ENCODE results near the gene FYN.
A peak's percentile ranks its signal among the peaks of the same experiment; 100 is the strongest.
"Not testable (repeated sequence)": the region's sequence is repeated elsewhere in the genome, so short reads cannot be mapped to it uniquely, and the experiment has no call there.

FYN gene

DNA sequence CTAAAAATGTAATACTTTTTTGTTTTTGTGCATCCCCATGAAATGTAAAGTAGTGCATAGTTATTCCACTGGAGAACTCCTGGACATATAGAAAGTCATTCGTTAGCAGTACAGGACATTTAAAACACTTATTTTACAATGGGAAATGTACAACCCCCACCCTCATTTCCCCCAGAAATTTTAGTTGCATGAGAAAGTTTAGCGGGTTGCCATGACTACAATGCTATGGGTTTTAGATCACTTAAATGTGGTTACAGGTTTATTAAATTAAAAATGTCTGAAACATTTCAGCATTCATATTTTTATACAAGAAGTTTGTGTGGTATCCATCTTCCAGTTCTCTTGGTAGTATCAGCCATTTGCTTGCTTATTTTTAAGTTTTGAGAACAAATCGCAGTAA, 212.7 kb downstream of the FYN start:
- ATAC-seq = no peak

GRCh38 chr6:111658462-111659154, 214.6 kb downstream of the FYN start:
- DNase-seq = no peak
- no peak for ATAC-seq

More for the DNA sequence above, 212.7 kb downstream of the FYN start:
- DNase-seq = no peak

- DNase-seq (no peak), ATAC-seq (no peak)
These were observed 216.1 kb downstream of the FYN start for GRCh38 chr6:111657146-111657545.

- no peak for ATAC-seq
- DNase-seq = no peak
These were observed 219.3 kb downstream of the FYN start for GRCh38 chr6:111653979-111654378.

DNA sequence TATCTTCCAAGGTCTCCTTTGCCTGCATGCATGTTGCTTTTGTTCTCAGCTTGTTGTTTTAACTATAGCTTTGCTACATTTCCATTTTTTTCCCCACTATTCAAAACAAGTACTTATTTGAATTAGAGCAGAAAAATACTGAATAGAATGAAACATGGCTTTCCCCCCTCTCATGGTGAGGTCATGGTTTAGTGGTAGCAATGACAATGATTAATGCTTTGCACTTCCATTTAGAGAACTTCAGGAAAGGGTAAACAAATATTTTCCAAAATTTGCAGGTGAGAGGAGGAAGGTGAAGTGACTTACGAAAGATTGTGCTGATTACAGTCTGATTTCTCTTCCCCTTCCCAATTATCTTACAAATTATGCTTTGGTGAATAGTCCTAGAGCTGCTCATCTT, 219.8 kb downstream of the FYN start:
- DNase-seq = no peak
- no peak for ATAC-seq

GRCh38 chr6:111652156-111652555, 221.1 kb downstream of the FYN start:
- ATAC-seq = no peak

DNA sequence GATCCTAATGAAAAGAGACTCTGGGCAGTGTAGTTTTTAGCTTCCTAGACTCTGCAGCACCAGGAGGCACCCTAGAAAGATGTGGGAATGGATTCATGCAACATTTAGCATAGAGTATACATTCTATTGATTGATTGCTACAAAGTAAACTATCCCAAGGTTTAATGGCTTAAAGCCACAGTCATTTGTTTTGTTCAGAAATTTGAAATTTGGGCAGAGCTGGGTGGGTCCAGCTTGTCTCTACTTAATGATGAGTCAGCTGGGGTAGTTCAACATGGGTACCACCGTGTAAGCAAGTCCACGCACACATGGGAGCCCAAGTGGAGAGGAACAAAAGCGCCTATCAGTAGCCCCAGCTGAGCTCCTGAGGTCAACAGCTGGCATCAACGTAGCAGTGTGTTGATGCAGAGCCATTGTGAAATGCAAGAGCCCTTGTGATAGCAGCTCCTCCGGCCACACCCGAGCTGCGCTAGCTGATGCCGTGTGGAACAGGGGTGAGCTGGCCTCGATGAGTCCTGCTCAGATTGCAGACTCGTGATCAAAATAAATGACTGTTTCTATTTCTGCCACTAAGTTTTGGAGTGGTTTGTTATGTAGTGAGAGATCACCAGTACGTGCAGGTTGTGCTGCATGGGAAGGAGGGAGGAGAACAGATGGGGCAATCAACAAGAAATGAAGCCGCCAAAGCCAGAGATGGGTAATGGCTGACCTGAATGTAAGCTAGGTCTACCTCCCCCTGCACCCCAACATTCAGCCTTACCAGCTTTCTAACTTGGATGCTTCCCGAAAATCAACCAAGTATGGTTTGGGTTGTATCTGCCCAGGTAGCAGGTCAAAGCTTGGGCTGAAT, 221.8 kb downstream of the FYN start:
- ATAC-seq = no peak
- no peak for DNase-seq

More at GRCh38 chr6:111652156-111652555, 221.1 kb downstream of the FYN start:
- no peak for DNase-seq

- no peak for ATAC-seq
These were observed 223.2 kb downstream of the FYN start for GRCh38 chr6:111650049-111650448.

GRCh38 chr6:111648100-111648499, 225.2 kb downstream of the FYN start:
- DNase-seq (no peak), ATAC-seq (no peak)

More at GRCh38 chr6:111650049-111650448, 223.2 kb downstream of the FYN start:
- DNase-seq = no peak

- DNase-seq (no peak), ATAC-seq (no peak)
These were observed 226.3 kb downstream of the FYN start for GRCh38 chr6:111646942-111647341.

DNA sequence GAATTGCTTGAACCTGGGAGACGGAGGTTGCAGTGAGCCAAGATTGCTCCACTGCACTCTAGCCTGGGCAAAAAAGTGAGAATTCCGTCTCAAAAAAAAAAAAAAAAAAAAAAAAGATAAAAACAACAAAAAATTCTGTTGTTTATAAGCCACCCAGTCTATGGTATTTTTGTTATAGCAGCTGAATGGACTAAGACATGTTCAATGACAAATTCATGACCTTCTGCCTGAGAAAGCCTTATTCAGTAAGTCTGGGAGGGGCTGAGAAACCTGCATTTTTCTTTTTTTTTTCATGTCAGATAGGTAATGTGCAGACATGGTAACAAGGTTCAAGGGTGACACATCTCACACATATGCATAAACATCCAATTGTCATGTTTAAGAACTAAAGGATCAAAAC, 227.2 kb downstream of the FYN start:
- DNase-seq (no peak), ATAC-seq (no peak)

- no peak for DNase-seq
- no peak for ATAC-seq
These were observed 228.3 kb downstream of the FYN start for GRCh38 chr6:111644893-111645430.

DNA sequence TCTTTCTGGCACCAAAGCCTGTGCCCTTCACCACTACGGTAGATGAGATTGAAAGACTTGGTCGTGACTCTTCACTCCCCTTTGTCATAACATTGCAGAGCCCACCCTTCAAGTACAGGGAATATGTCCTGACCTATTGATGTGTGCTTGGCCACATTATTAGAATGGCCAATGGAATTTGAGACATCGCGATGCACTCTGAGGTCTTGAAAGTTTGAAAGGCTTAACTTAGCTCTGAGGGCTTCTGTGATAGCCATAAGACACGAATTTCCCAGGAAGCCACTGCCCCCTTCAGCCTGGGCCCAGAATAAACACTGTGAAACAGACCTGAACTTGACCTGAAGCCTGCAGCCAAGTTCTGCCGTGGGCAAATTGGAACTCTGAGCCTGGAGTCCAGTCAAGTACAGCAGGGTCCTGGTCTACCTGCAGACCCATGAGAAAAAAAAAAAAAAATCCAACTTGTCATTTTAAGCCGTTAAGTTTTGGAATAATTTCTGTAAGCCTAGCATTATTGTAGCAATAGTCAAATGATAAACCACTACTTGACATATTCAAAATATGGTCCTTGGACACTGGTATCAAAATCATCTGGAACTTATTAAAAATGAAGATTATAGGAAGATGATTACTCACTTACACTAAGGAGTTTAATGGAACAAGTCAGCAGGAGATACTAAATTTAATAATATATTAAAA, 230.6 kb downstream of the FYN start:
- DNase-seq (peak; percentile 41), ATAC-seq (no peak)

DNA sequence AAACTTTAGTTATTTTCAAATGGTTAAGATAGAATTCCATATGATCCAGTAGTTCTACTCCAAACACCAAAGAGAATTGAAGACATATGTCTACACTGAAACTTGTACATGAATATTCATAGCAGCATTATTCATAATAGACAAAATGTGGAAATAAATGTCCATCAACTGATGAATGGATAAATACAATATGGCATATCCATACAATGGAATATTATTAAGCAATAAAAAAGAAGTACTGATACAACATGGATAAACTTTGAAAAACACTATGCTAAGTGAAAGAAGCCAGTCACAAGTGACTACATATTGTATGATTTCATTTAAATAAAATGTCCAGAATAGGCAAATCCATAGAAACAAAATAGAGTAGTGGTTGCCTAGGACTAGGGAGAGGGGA, 234.0 kb downstream of the FYN start:
- ATAC-seq (no peak), DNase-seq (no peak)

DNA sequence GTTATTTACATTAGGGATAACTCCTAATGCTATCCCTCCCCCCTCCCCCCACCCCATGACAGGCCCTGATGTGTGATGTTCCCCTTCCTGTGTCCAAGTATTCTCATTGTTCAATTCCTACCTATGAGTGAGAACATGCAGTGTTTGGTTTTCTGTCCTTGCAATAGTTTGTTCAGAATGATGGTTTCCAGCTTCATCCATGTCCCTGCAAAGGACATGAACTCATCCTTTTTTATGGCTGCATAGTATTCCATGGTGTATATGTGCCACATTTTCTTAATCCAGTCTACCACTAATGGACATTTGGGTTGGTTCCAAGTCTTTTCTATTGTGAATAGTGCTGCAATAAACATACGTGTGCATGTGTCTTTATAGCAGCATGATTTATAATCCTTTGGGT, 238.3 kb downstream of the FYN start:
- DNase-seq, ATAC-seq: not testable (repeated sequence)

- DNase-seq (no peak), ATAC-seq (no peak)
These were observed 239.4 kb downstream of the FYN start for GRCh38 chr6:111633822-111634221.

- DNase-seq (no peak), ATAC-seq (no peak)
These were observed 240.6 kb downstream of the FYN start for GRCh38 chr6:111632468-111633247.

DNA sequence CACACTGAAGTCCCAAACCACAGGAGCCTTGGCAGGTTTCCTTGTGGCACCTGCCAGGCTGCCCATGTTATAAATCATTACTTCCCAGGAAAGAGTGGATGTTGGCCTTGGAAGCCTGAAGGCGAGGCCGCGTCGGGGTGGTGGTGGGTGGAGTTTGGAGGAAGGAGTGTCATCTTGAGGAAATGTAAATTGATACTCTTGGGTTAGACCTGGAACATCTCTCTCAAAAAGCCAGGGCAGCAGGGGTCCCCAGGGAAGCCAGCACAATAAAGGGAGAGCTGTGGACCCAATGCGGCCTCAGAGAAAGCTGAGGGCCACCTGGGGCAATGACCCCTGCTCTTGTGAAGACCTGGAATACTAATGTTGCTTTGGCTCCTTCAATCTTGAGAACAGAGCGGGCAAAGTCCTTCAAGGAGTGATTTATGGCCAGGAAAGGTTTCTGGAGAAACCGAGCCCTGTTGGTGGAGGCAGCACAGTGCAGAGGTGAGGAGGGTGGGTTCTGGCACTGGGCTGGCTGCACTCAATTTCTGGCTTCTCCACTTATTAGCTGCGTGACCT, 241.3 kb downstream of the FYN start:
- no peak for DNase-seq
- ATAC-seq = no peak

DNA sequence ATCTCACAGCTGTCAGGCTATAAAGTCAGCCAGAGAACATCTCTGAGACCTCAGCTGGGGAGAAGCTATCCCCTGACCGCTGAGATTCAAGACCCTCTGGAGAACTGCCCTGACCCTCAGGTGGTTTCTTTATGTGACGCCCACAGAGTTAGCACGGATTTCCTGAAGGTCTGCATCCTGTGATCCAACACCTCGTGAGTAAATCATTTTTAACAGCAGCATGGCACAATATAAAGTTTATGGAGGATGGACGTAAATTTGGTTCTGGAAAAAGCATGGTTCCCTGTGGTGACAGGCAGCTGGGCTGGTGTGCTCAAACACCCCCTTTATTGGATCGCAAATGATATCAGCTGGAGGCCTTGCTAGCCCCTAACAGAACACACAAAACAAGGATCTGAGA, 242.2 kb downstream of the FYN start:
- ATAC-seq (no peak), DNase-seq (no peak)

DNA sequence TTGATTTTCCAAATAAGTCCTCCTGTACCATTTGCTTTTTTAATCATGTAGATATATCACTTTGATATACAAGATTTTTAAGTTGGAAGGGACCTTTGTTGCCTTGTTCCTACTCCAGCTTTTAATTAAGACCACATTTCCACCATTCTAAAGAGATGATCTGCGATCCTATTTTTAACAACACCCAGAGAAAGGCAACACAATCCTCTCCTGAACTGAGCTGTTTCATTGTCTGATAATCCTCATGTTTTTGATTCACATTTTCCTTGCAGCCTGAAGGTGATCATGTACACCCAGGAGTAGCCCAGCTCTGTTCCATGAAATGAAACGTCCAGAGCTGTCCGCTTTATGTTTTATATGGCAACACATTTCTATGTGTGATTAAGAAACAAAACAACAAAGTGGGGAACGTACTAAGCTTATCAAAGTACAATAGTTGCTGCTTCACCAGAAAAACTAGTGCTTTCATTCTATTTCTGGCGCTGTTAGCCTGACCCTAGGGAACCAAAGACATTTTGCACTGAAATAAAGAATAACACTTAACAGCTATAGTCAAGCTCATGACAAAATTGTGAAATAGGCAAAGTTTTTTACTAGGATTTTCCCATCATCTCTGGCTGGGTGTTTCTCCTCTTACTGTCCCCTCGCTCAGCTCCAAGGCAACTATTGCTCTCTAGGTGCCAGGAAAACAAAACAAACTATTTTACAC, 245.0 kb downstream of the FYN start:
- DNase-seq (no peak), ATAC-seq (no peak)

DNA sequence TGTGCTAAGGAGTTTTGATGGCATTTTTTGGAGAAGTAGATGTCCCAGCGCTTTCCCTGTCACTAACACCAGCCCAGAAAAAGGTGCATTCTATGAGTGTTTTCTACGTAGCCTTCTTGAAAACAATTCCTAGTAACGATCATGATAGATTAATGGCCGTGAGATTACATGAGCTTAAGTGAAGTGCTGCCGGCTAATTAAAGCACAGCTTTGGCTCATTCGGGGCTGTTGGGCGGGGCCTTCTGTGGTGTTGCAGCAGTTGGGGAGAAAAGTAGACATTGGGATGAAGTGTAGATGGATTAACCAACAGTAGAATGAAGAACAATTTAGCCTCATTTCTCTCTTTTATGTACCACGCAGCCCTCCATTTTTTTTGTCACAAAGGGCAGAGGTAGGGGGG, 246.8 kb downstream of the FYN start:
- DNase-seq (no peak), ATAC-seq (no peak)
